HG03064 (cell line): ENCODE measurements around the gene SLCO2B1.
"Not testable (repeated sequence)": the region's sequence is repeated elsewhere in the genome, so short reads cannot be mapped to it uniquely, and the experiment has no call there.

ENCODE experiments used
- ATAC-seq: cut with Tn5 transposase; IDR thresholded peaks from one replicate; pipeline ENCODE4 v1.9.1; 2021; ENCODE audit warnings: low read depth; ENCODE audit not compliant: unreplicated experiment

SLCO2B1 gene

GRCh38 chr11:75150879-75151278 is at the start of gene SLCO2B1:
SLCO2B1 (plus strand) TSS chr11:75151107; CDS start chr11:75151382, 275 bp downstream.
- no peak for ATAC-seq

- no peak for ATAC-seq
Observed at GRCh38 chr11:75101424-75102128, 49.3 kb upstream of the SLCO2B1 start.

GRCh38 chr11:75103380-75104026 is 47.4 kb upstream of the SLCO2B1 start:
- ATAC-seq: no peak

- ATAC-seq: no peak
Observed at GRCh38 chr11:75105462-75105925, 45.4 kb upstream of the SLCO2B1 start.

GRCh38 chr11:75105967-75106681 is 44.8 kb upstream of the SLCO2B1 start:
- ATAC-seq: not testable (repeated sequence)

GRCh38 chr11:75107187-75107586 is 43.7 kb upstream of the SLCO2B1 start:
- ATAC-seq: no peak

GRCh38 chr11:75112200-75112599 is 38.7 kb upstream of the SLCO2B1 start:
- ATAC-seq: no peak

GRCh38 chr11:75113030-75113429 is 37.9 kb upstream of the SLCO2B1 start:
- ATAC-seq: no peak

GRCh38 chr11:75114465-75114864 is 36.4 kb upstream of the SLCO2B1 start:
- no peak for ATAC-seq

- no peak for ATAC-seq
Observed at GRCh38 chr11:75118577-75118976, 32.3 kb upstream of the SLCO2B1 start.

- no peak for ATAC-seq
Observed at GRCh38 chr11:75126564-75126963, 24.3 kb upstream of the SLCO2B1 start.

GRCh38 chr11:75132080-75132479 is 18.8 kb upstream of the SLCO2B1 start:
- ATAC-seq: no peak

- ATAC-seq: no peak
Observed at GRCh38 chr11:75133976-75134375, 16.9 kb upstream of the SLCO2B1 start.

GRCh38 chr11:75135021-75135650 is 15.8 kb upstream of the SLCO2B1 start:
- ATAC-seq: no peak

- ATAC-seq: no peak
Observed at GRCh38 chr11:75135651-75136050, 15.3 kb upstream of the SLCO2B1 start.

GRCh38 chr11:75140269-75141138 is 10.4 kb upstream of the SLCO2B1 start:
- no peak for ATAC-seq

- ATAC-seq: no peak
Observed at GRCh38 chr11:75141166-75141565, 9.7 kb upstream of the SLCO2B1 start.

- no peak for ATAC-seq
Observed at GRCh38 chr11:75142714-75143419, 8.0 kb upstream of the SLCO2B1 start.

GRCh38 chr11:75143420-75143731 is 7.5 kb upstream of the SLCO2B1 start:
- no peak for ATAC-seq

- no peak for ATAC-seq
Observed at GRCh38 chr11:75144716-75145014, 6.2 kb upstream of the SLCO2B1 start.
